ACC112 (cell line): ENCODE data around the gene GTPBP1.

Experiments used
- H2AFZ ChIP-seq: fragments of 200-600 bp; sonication (generic); one replicate; pipeline ENCODE4 v1.6.0; 2017; ENCODE audit warnings: antibody characterized with exemption, low read length; ENCODE audit not compliant: unreplicated experiment
- H3K27ac ChIP-seq: fragments of 200-600 bp; sonication (generic); 2 replicates; pipeline ENCODE4 v1.5.1; 2014; ENCODE audit warnings: low read depth, mild to moderate bottlenecking, antibody characterized with exemption, low read length, moderate library complexity
- H3K27me3 ChIP-seq: fragments of 200-600 bp; sonication (generic); 2 replicates; pipeline ENCODE4 v1.6.1; 2014; ENCODE audit warnings: mild to moderate bottlenecking, antibody characterized with exemption, low read length, moderate library complexity, mixed read lengths; ENCODE audit not compliant: insufficient read depth
- H3K36me3 ChIP-seq: fragments of 200-600 bp; sonication (generic); 2 replicates; pipeline ENCODE4 v1.6.1; 2016; ENCODE audit warnings: mild to moderate bottlenecking, antibody characterized with exemption, low read length, moderate library complexity, mixed read lengths; ENCODE audit not compliant: insufficient read depth
- H3K4me1 ChIP-seq: fragments of 200-600 bp; sonication (generic); one replicate; pipeline ENCODE4 v1.6.1; 2016; ENCODE audit warnings: low read length, mixed read lengths; ENCODE audit not compliant: insufficient read depth, unreplicated experiment, control insufficient read depth
- H3K4me3 ChIP-seq: fragments of 200-600 bp; sonication (generic); 2 replicates; pipeline ENCODE4 v1.5.1; 2014; ENCODE audit warnings: mild to moderate bottlenecking, low read depth, low read length
- H3K79me2 ChIP-seq: fragments of 200-600 bp; sonication (generic); one replicate; pipeline ENCODE4 v1.6.0; 2016; ENCODE audit warnings: low read length; ENCODE audit not compliant: control insufficient read depth, unreplicated experiment, insufficient read depth

The GTPBP1 gene

GRCh38 chr22:38694049-38694448, 11.7 kb upstream of the GTPBP1 start:
- Histone ChIP-seq H2AFZ (no peak overlapping the region), H3K4me3 (no peak overlapping the region), H3K27me3 (no peaks in the 10 kb centered on the region), H3K79me2 (peaks cover 75% of the 10 kb centered on the region), H3K4me1 (peaks cover 36% of the 10 kb centered on the region), H3K36me3 (no peaks in the 10 kb centered on the region), H3K27ac (peak overlapping the region; percentile 12; the same call in 1 of the 2 replicates)

- Histone ChIP-seq H3K4me3 (no peak overlapping the region), H3K4me1 (peaks cover 36% of the 10 kb centered on the region), H3K27me3 (no peaks in the 10 kb centered on the region), H2AFZ (no peak overlapping the region), H3K36me3 (no peaks in the 10 kb centered on the region), H3K27ac (no peak overlapping the region), H3K79me2 (peaks cover 80% of the 10 kb centered on the region)
Observed at GRCh38 chr22:38694940-38695339, 10.8 kb upstream of the GTPBP1 start.

- no peaks in the 10 kb centered on the region for H3K36me3 ChIP-seq
- H3K27ac ChIP-seq, result peak overlapping the region; percentile 89
- H2AFZ ChIP-seq, result no peak overlapping the region
- H3K79me2 ChIP-seq, result peaks cover 75% of the 10 kb centered on the region
- H3K27me3 ChIP-seq, result no peaks in the 10 kb centered on the region
- peaks cover 38% of the 10 kb centered on the region for H3K4me1 ChIP-seq
- peak overlapping the region; percentile 94 for H3K4me3 ChIP-seq
Observed at GRCh38 chr22:38696606-38697424, 8.9 kb upstream of the GTPBP1 start.

- H3K36me3 ChIP-seq, result no peaks in the 10 kb centered on the region
- peaks cover 70% of the 10 kb centered on the region for H3K79me2 ChIP-seq
- peaks cover 38% of the 10 kb centered on the region for H3K4me1 ChIP-seq
- H3K4me3 ChIP-seq, result peak overlapping the region; percentile 94
- H2AFZ ChIP-seq, result no peak overlapping the region
- H3K27ac ChIP-seq, result peak overlapping the region; percentile 89
- no peaks in the 10 kb centered on the region for H3K27me3 ChIP-seq
Observed at GRCh38 chr22:38697425-38698089, 8.2 kb upstream of the GTPBP1 start.

- peaks cover 62% of the 10 kb centered on the region for H3K79me2 ChIP-seq
- H3K4me3 ChIP-seq, result peak overlapping the region; percentile 94
Observed at GRCh38 chr22:38698407-38699094, 7.2 kb upstream of the GTPBP1 start.

GRCh38 chr22:38699143-38699542, 6.6 kb upstream of the GTPBP1 start:
- Histone ChIP-seq H3K27me3 (no peaks in the 10 kb centered on the region), H3K79me2 (peaks cover 56% of the 10 kb centered on the region), H3K4me3 (peak overlapping the region; percentile 94), H2AFZ (no peak overlapping the region), H3K36me3 (no peaks in the 10 kb centered on the region), H3K27ac (peak overlapping the region; percentile 93), H3K4me1 (peaks cover 36% of the 10 kb centered on the region)

More at GRCh38 chr22:38698407-38699094, 7.2 kb upstream of the GTPBP1 start:
- Histone ChIP-seq H3K27ac (0 out of 2 replicates have a peak overlapping the region, but pooled peaks have one; percentile 93), H3K4me1 (peaks cover 38% of the 10 kb centered on the region), H3K36me3 (no peaks in the 10 kb centered on the region), H3K27me3 (no peaks in the 10 kb centered on the region), H2AFZ (no peak overlapping the region)

GRCh38 chr22:38699784-38700183, 6.0 kb upstream of the GTPBP1 start:
- Histone ChIP-seq H3K4me3 (peak overlapping the region; percentile 94), H3K27me3 (no peaks in the 10 kb centered on the region), H3K79me2 (peaks cover 50% of the 10 kb centered on the region), H3K36me3 (no peaks in the 10 kb centered on the region), H3K4me1 (peaks cover 37% of the 10 kb centered on the region), H3K27ac (peak overlapping the region; percentile 93), H2AFZ (no peak overlapping the region)

- H3K4me3 ChIP-seq, result peak overlapping the region; percentile 94
- peaks cover 45% of the 10 kb centered on the region for H3K79me2 ChIP-seq
- H3K36me3 ChIP-seq, result no peaks in the 10 kb centered on the region
- peak overlapping the region; percentile 93 for H3K27ac ChIP-seq
- H3K27me3 ChIP-seq, result no peaks in the 10 kb centered on the region
- H3K4me1 ChIP-seq, result peaks cover 35% of the 10 kb centered on the region
- no peak overlapping the region for H2AFZ ChIP-seq
Observed at GRCh38 chr22:38700270-38700788, 5.4 kb upstream of the GTPBP1 start.

- H3K4me3 ChIP-seq, result peak within 1 kb of the TSS; percentile 94
- peak within 1 kb of the TSS; percentile 93 for H3K27ac ChIP-seq
- H3K4me1 ChIP-seq, result peaks cover 32% of the 10 kb centered on the region
- H3K27me3 ChIP-seq, result no peaks in the 10 kb centered on the region
- H2AFZ ChIP-seq, result peak within 1 kb of the TSS; percentile 33
- H3K36me3 ChIP-seq, result no peaks in the 10 kb centered on the region
- peaks cover 40% of the 10 kb centered on the region for H3K79me2 ChIP-seq
Observed at GRCh38 chr22:38700789-38701628, 4.7 kb upstream of the GTPBP1 start, which contains the start of gene JOSD1. Gene JOSD1 (minus strand): TSS chr22:38700943. CDS start chr22:38699987, 956 bp downstream.
